GM12873 (cell line): Measurements from ENCODE around the gene CMTM2.

Experiments used
- TF ChIP-seq, protein P1 (sequence below): IDR thresholded peaks from 2 replicates; pipeline ENCODE4 v1.5.1; 2012; ENCODE audit warnings: low read depth, mild to moderate bottlenecking, moderate library complexity, low read length, control low read depth; ENCODE audit not compliant: insufficient read depth; ENCODE audit errors: missing control alignments

CMTM2 gene

DNA sequence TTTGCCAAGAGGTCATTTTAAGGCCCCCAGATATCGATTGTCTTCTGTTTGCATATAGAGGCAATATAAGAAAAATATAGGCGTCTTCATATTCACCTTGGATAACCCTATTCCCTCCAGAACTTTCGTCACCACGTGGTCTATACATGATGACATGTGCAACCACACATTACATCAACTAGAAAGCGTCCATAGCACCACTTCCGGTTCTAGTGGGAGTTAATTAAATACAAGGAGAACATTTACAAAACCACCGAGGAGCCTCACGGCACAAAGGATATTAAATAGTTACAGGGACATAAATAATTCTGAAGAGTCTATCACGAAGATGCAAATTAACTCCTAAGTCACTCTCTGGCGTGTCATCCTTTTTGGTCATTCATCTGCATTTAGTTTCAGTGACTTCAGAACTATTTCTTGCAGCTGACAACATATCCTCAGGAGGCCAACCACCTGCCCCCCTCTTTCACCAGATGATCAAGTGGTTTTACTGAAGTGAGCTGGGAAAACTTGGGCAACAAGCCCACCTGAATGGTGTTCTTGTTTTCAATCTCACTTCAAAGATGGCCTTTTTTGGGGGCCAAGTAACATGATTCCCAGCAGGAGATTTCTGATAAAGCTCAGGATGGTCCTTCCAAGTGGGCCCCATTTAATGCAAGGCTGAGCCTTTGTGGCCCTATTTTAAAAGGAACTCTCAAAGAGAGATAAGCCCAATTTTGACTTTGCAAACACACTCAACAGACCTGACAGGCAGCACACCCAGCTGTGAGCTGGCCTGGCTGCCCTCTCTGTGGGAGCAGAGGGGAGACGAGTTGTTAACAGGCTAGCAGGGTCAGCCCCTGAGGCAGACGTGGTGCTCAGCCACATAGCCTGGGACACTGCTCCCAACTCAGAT, 40.5 kb downstream of the CMTM2 start:
- TF ChIP-seq, protein P1, sequence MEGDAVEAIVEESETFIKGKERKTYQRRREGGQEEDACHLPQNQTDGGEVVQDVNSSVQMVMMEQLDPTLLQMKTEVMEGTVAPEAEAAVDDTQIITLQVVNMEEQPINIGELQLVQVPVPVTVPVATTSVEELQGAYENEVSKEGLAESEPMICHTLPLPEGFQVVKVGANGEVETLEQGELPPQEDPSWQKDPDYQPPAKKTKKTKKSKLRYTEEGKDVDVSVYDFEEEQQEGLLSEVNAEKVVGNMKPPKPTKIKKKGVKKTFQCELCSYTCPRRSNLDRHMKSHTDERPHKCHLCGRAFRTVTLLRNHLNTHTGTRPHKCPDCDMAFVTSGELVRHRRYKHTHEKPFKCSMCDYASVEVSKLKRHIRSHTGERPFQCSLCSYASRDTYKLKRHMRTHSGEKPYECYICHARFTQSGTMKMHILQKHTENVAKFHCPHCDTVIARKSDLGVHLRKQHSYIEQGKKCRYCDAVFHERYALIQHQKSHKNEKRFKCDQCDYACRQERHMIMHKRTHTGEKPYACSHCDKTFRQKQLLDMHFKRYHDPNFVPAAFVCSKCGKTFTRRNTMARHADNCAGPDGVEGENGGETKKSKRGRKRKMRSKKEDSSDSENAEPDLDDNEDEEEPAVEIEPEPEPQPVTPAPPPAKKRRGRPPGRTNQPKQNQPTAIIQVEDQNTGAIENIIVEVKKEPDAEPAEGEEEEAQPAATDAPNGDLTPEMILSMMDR = no peak

DNA sequence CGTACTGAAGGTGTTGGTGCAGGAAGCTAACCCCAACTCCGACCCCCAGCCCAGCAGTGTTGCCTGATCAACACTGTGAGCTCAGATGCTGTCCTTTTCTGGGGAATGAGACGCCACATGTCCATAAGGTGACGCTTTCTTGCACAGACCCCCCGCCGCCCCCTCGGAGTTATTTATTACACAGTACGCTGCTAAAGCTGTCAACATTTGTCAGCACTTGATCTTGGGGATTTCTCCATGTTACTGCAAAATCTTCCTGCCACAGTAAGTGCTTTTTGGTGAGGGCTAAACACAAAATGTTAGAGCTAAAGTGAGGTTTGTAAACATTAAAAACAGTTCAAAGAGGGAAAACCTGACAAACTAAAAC, 41.1 kb downstream of the CMTM2 start:
- TF ChIP-seq, protein P1 = no peak

DNA sequence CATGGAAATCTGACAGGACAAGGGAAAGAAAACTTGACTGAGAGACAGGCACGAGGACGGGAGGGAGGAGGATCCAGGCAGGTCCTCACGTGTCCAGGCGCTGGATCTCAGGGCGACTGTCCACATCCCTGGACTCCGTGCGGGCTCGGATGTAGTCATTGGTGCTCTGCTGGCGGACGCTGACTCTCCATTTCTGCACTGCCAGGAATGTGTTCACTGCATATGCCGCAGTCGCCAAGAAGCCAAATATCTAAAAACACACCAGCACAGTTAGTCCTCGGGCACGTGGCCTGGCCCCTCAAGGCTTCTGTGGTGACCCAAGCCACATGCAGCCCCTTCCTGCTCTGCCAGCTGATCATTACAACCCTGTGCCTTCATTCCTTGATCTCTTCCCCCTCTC, 42.7 kb downstream of the CMTM2 start:
- TF ChIP-seq, protein P1 = no peak

DNA sequence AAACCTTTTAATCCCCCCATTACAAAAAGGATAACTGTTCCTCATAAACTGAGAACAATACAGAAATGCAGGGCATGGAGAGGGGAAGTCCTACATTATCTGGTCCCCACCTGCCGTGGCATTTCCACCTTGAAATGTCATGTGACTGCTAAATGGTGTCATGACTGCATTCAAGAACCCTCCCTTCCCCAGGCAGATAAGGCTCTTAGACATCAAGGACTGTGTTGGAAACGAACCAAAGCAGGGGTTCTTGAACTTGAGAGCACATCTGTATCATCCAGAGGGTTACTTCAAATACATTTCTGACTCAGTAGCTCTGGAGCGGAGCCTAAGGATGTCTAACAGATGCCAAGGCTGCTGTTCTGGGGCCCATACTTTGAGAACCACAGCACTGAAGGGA, 43.6 kb downstream of the CMTM2 start:
- TF ChIP-seq, protein P1 = no peak

DNA sequence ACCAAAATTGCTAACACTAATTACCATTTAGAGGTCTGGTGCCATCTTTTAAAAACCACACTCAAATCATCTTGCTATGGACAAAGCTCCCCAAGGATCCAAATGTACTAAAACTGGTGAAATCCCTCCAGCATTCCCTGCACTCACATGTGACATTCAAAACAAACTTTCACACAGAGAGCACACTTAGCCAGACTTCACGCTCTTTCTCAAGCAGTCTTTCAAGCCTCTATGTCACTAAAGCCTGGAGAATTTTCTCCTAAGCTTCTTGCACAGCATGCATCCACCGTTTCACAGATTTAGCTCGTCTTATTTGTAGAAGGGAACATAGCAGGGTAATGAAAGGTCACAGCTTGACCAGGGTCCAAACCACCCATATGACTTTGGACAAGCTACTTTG, 44.5 kb downstream of the CMTM2 start:
- TF ChIP-seq, protein P1 = no peak

DNA sequence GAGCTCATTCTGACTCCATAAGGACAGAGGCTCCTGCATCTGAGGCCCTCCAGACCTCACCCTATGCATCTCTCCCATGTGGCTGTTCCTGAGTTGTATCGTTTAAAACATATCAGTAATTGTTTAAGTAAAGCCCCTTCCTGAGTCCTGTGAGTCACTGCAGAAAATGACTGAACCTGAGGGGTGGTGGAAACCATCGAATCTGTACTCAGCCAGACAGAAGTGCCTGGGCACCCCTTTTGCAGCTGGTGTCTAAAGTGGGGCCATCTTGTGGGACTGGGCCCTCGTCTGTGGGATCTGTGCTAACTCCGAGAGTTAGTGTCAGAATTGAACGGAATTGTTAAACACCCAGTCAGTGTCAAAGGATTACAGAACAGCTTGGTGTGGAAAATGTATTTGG, 50.6 kb downstream of the CMTM2 start:
- TF ChIP-seq, protein P1 = no peak

DNA sequence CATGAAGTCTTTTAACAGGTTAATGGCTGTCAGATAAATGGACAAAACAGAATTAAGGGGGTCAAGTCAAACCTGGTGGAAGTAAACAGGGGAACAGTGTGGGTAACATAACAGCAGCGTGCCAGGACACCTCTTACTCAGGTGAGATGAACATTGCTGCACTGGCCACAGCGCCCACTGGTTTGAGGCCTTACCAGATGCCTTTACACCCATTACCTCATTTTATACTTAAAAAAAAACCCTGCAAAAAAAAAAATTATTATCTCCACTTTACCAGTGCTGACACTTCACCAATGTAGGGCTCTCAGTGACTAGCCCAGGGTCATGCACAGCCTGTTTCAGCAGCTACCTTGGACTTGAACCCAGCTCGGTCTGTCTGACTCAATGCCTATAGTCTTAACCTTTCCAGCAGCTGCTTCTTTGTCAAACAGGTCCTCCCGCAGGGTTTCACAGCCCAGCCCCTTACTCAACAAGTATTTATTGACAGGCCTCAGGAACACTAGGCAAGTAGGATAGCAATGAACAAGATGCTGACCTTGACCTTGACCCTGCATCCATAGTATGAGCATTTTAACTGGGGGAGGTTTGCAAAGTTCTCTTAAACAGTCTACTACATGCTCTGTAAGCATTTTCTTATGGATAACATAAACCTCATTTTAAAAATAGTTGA, 55.4 kb downstream of the CMTM2 start:
- TF ChIP-seq, protein P1 = no peak
